ENCODE data around the gene CDH16. TPM values are rescaled to one million over a fixed set of nuclear protein-coding genes. Genes with fewer than 3 reads are reported as not detected.

CDH16 gene
- total RNA-seq, 8 experiments from 2014 or later, result 0.04 to 0.24 (median 0.09) TPM; not detected in 4

DNA sequence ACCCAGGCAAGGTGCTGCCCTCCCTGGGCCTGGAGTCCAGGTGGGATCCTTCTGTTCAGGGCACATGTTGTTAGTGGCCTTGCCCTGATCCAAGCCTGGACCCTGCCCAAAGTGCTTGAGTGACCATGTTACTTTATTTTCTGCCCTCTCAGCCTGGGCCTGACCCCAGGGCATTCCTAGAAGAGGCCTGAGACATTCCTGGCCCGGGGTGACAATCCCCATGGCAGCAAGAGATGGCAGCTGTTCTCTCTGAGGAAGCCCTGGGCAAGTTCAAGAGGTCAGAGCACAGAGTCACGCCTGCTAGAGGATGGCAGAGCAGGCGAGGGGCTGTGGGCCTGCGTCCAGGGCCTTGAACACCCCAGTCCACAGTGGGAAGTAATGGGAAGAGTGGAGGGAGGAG is 5.0 kb downstream of the CDH16 start:
- ATAC-seq (replicated peaks in 6 of 8), result no peak
- no peak overlapping the region for H3K27ac ChIP-seq
- in situ Hi-C loops (cut with MboI; ENCODE audit: low pct_unique_long_range_greater_than_20kb in 2 of 9, low sequenced_read_pairs in 9 of 9, unreplicated experiment in 9 of 9), result no loop called here
- WGBS, 10 experiments, result 37 to 63% (median 46%) methylated on average over 2 to 3 of the region's 4 CpGs; no CpG with 5 or more reads in 7 of the 10 experiments
- H3K4me1 ChIP-seq (replicated peaks in 1 of 2), result peaks cover 0 to 4% of the 10 kb centered on the region in 2 donors
- H3K4me3 ChIP-seq, result no peak overlapping the region

DNA sequence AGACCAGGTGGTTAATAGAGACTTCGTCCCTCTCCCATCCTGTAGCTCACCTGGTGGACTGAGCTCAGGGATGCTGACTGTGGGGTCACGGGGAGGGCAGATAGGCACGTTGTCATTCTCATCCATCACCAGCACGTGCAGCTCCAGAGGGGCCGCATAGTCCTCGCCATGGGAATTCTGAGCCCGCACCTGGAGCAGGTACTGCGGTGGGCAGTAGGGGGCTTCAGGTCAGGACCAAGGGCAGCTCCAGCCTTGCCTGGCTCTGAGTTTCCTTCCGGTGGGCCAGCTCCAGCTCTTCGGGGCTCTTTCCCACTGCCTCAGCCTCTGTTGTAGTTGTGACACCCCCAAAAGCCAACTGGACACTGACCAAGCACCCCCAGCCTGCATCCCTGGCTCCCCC is 5.6 kb downstream of the CDH16 start:
- Histone ChIP-seq H3K4me3 (no peak overlapping the region), H3K4me1 (replicated peaks in 1 of 2) (peaks cover 0 to 4% of the 10 kb centered on the region in 2 donors), H3K27ac (no peak overlapping the region)
- in situ Hi-C loops (cut with MboI; ENCODE audit: low pct_unique_long_range_greater_than_20kb in 2 of 9, low sequenced_read_pairs in 9 of 9, unreplicated experiment in 9 of 9), result no loop called here
- 0 to 77% (median 60%) methylated on average over 1 to 7 of the region's 10 CpGs; no CpG with 5 or more reads in 7 of the 10 experiments for WGBS, 10 experiments
- ATAC-seq (replicated peaks in 6 of 8), result no peak

DNA sequence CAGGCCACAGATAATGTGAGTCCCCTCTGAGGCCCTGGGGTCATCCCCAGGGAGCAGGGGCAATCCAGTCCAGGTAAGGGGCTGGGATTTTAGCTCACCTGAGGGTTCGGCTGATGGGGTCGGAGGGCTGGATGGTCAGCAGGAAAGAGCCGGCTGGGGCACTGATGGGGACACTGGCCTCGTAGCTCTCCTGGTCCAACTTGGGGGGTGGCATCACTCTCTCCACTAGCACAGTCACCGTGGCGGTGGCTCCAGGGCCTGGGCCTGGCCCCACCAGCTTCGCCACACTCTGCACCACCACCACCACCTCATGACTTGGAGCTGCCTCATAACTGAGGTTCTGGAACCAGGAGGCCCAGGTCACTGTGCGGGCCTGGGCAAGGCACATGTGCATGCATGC is 6.9 kb downstream of the CDH16 start:
- ATAC-seq (replicated peaks in 6 of 8), result no peak
- in situ Hi-C loops (cut with MboI; ENCODE audit: low pct_unique_long_range_greater_than_20kb in 2 of 9, low sequenced_read_pairs in 9 of 9, unreplicated experiment in 9 of 9), result no loop called here

DNA sequence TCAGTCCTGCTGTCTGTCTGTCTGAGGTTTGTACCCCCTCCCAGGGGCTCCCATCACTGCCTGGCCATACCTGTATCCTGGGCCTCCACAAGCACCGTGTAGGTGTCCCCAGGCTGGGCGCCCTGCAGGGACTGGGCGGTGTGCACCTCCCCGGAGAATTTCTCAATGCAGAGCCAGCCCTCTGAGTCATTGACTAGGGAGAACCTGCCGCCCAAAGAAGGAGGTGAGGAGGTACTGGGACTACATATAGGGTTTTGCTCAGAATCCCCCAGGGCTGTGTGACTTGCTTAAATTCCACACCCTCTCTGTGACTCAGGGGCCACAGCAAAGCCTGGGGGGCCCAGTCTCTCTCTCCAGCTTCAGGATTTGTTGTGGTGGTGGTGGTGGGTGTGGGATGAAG is 7.6 kb downstream of the CDH16 start:
- WGBS, 10 experiments, result 30 to 60% methylated on average over 1 to 4 of the region's 5 CpGs; no CpG with 5 or more reads in 8 of the 10 experiments
- Histone ChIP-seq H3K4me1 (replicated peaks in 1 of 2) (peaks cover 0 to 4% of the 10 kb centered on the region in 2 donors), H3K4me3 (no peak overlapping the region), H3K27ac (no peak overlapping the region)
- peak in 2 of 8 experiments; percentile 81 to 88 for ATAC-seq (replicated peaks in 6 of 8)
- in situ Hi-C loops (cut with MboI; ENCODE audit: low pct_unique_long_range_greater_than_20kb in 2 of 9, low sequenced_read_pairs in 9 of 9, unreplicated experiment in 9 of 9), result no loop called here

More for the DNA sequence above, 6.9 kb downstream of the CDH16 start:
- no peak overlapping the region for H3K27ac ChIP-seq
- 90 to 100% (median 100%) methylated on average over 1 to 2 of the region's 8 CpGs; no CpG with 5 or more reads in 6 of the 10 experiments for WGBS, 10 experiments
- H3K4me3 ChIP-seq, result no peak overlapping the region
- H3K4me1 ChIP-seq (replicated peaks in 1 of 2), result peaks cover 0 to 4% of the 10 kb centered on the region in 2 donors

DNA sequence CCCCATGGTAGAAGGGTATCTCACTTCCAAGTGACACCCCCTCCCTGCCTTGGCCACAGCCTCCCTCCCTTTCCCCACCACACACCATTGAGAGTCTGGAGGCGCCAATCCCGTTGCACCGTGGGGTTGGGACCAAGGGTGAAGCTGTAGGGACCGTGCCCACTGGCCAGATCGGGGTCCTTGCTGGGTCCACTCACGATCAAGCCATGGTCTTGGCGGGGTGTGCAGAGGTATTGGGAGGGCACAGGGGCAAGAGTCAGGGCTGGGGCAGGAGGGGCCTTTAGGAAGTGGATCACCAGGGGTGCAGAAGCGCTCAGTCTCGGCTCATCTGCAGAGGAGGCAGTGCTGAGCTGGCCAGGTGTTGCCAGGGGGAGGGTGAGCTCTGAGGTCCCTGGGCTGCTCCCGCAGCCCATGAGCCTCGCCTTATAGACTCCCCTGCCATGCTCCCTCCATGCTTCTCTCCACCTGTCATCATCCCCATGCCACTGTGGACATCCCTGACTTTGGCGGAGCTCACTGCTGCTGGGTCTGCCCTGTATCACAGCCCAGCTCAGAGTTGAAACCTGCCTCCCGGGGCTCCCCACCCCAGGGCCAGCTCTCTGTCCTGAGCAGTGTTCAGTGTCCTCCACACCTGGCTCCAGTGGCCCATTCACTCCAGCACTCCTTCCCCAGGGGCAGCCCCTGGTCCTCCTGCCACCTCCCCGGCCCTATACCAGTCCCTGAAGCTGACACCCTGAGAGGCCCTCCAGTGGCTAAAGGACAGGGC is 8.3 kb downstream of the CDH16 start:
- Histone ChIP-seq H3K4me1 (replicated peaks in 1 of 2) (peaks cover 2 to 12% of the 10 kb centered on the region in 2 donors), H3K27ac (no peak overlapping the region), H3K4me3 (no peak overlapping the region)
- peak in 3 of 8 experiments; percentile 5 to 6 (median 6) for ATAC-seq (replicated peaks in 6 of 8)
- in situ Hi-C loops (cut with MboI; ENCODE audit: low pct_unique_long_range_greater_than_20kb in 2 of 9, low sequenced_read_pairs in 9 of 9, unreplicated experiment in 9 of 9), result no loop called here
- WGBS, 10 experiments, result 53 to 83% methylated on average over 1 to 3 of the region's 14 CpGs; no CpG with 5 or more reads in 8 of the 10 experiments

DNA sequence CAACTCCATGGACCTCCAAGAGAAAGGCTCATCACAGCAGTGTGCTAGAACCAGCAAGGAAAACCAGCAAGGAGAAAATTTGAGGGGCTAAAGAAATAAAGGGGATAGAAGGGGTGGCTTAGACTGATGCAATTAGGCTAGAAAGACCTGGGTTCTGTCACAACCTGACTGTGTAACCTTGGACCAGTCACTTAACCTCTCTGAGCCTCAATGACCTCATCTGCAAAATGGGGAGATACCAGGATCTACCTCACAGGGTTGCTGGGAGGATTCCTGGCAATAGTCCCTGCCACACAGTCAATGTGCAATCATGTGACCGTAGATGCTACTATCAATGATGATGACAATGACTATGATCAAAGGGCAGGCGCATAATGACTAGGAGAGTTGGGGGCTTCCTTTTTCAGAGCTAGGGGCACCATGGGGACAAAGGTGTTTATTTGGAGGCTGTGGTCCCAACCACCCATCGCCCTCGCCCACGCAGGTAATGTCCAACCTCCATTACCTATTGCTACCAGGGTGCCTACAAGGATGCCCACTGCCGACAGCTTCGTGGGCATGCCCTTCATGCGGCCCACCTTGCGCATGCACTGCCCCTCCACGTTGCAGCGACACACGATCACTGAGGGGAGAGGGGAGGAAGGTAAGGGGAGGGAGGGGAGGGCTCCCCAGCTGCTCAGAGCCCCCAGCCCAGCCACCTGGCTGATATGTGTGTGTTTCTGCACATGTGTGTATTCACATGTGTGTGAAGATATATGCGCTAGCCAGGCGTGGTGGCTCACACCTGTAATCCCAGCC is 9.7 kb downstream of the CDH16 start:
- in situ Hi-C loops (cut with MboI; ENCODE audit: low pct_unique_long_range_greater_than_20kb in 2 of 9, low sequenced_read_pairs in 9 of 9, unreplicated experiment in 9 of 9), result no loop called here
- 20 to 100% (median 76%) methylated on average over 1 to 2 of the region's 14 CpGs; no CpG with 5 or more reads in 4 of the 10 experiments for WGBS, 10 experiments
- Histone ChIP-seq H3K4me3 (no peak overlapping the region), H3K27ac (no peak overlapping the region), H3K4me1 (replicated peaks in 1 of 2) (peaks cover 2 to 19% of the 10 kb centered on the region in 2 donors)
- ATAC-seq (replicated peaks in 6 of 8), result no peak

DNA sequence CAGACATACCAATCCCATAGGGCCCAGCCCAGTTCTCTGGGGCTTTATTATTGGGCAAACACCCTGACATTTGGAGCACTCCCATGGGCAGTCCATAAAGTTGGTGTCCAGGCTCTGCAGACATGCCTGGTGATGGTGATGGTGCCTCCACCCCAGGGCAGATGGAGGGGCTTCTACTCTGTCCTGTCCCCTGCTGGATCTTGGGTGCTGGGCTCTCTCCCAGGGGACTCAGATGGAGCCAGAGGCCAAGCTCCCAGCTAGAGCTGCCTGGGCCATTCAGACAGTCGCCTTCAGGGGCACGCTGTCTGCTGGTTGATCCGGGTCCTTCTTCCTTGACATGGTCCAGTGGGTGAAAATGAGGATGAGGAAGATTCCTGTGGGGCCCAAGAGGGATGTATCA is 10.6 kb downstream of the CDH16 start:
- in situ Hi-C loops (cut with MboI; ENCODE audit: low pct_unique_long_range_greater_than_20kb in 2 of 9, low sequenced_read_pairs in 9 of 9, unreplicated experiment in 9 of 9), result no loop called here
- H3K27ac ChIP-seq, result no peak overlapping the region

DNA sequence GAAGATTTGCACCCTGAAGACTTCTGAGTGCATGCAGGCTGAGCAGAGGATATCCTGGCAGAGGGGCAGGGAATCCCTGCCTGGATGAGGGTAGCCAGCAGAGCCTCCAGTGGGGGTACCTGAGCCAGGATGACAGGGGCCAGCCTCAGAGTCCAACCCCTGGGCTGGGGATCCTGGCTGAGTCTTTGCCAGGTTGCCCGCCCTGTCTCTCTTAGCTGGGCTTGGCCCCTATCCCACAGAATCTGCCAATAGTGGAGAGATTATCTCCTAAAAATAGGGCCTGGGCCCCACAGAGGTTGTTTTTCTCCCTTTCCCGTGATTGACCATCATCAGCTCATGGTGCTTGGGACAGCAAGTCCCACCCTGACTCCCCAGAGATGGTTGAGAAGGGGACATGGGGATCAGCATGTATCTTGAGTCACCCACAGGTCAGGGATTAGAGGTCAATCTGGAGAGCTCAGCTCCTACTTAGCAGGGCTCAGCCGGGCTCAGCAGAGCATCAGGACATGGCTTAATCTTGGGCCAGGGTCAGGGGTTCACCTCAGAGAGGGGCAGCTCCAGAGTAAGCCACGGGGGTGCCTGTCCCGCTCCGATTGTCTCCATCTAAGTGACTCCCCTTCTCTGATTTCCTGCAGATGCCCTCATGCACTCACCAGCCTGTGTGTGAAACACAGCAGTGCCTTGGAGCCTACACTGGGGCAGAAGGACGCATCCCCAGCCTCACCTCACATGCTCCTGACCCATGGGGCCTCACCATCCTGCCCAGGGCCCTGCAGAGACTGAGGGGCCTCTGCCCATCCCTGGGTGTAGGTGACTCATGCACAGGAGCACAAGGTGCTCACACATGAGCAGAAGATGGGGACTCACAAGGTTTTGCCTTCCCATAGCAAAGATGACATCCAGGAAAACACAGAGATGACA is 11.5 kb downstream of the CDH16 start:
- in situ Hi-C loops (cut with MboI; ENCODE audit: low pct_unique_long_range_greater_than_20kb in 2 of 9, low sequenced_read_pairs in 9 of 9, unreplicated experiment in 9 of 9), result no loop called here
- WGBS, 10 experiments, result 0 to 60% (median 52%) methylated on average over 1 to 3 of the region's 7 CpGs; no CpG with 5 or more reads in 6 of the 10 experiments
- Histone ChIP-seq H3K4me1 (replicated peaks in 1 of 2) (peaks cover 2 to 15% of the 10 kb centered on the region in 2 donors), H3K4me3 (no peak overlapping the region), H3K27ac (no peak overlapping the region)
- ATAC-seq (replicated peaks in 6 of 8), result no peak

More for the DNA sequence above, 10.6 kb downstream of the CDH16 start:
- H3K4me3 ChIP-seq, result no peak overlapping the region
- WGBS, 10 experiments, result 50% methylated on average over 1 of the region's 3 CpGs; no CpG with 5 or more reads in 9 of the 10 experiments
- peaks cover 2 to 15% of the 10 kb centered on the region in 2 donors for H3K4me1 ChIP-seq (replicated peaks in 1 of 2)
- no peak for ATAC-seq (replicated peaks in 6 of 8)

DNA sequence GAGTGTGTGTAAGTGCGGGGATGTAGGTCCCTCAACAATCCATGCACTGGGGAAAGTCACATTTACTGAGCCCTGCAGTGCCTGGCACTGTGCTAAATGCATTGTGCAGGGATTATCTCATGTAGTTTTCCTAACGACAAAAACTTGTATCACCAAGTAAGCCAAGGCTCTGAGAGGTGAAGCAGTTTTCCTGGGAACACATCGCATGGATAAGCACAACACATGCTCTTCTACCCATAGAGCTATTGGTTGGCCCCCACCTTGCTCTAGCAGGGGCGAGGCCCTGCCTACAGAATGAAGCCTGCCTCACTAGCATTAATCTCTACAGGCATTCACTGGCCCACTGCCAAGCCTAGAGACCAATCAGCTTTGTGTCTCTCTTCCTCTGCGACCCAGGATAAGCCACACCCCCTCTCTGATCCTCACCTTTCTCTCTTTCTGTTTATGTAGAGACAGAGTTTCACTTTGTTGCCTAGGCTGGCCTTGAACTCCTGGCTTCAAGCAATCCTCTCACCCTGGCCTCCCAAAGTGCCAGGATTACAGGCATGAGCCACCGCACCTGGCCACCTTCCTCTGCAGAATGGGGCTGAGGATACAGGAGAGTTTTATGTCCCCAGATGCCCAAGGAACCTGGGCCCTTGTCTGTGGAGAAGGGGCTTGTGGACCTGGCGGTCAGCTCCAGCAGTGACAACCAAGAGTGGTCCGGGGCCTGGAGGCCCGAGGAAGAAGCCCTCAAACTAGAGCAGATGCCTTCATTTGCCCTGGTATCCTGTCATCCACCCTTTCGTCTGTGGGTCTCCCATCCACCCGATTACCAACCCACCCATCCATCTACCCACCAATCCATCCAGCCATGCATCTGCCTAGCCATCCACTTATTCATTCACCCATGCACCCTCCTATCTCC is 12.8 kb downstream of the CDH16 start:
- Histone ChIP-seq H3K4me1 (replicated peaks in 1 of 2) (peaks cover 8 to 22% of the 10 kb centered on the region in 2 donors), H3K27ac (peak overlapping the region in 1 of 2 donors; percentile 20), H3K4me3 (no peak overlapping the region)
- WGBS, 10 experiments, result 40 to 95% (median 65%) methylated on average over 1 to 10 of the region's 11 CpGs; no CpG with 5 or more reads in 2 of the 10 experiments
- peak; percentile 31 to 76 (median 52) for ATAC-seq (replicated peaks in 6 of 8)
- in situ Hi-C loops (cut with MboI; ENCODE audit: low pct_unique_long_range_greater_than_20kb in 2 of 9, low sequenced_read_pairs in 9 of 9, unreplicated experiment in 9 of 9), result no loop called here

DNA sequence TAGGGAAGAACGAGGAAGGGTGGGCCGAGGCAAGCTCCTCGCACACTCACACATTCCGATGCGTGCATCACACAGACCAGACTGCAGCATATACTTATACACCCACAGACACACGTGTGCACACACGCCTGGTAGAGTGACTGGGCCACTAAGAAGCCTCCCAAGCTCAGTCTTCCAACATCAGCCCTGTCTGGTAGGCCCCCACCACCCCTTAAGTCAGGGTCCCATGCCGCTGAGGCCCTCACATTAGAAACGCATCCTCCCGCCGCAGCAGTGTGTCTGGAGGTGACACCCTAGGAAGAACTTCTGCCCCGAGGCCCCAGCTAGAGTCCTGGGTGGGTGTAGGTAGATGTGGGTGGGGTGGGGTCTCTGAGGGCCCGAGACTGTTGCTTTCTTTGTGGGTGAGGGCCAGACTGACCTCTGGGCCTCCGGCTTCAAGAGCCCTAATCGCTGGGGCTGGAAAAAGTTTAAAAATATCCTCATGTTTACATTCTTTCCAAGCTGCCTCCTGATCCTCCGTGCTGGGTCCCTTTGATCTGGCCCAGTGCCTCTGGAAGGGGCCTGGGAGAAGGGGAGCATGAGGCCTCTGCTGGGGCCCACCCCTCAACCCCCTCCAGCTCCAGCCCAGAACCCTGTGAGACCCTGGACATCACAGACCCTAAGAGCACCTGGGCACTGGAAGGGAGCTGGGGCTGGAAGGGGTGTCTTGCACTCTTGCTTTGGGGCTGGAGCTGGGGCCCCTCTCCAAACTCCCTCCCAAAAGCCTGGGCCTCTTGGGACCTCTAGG is 13.6 kb downstream of the CDH16 start:
- Histone ChIP-seq H3K27ac (peak overlapping the region in 1 of 2 donors; percentile 20), H3K4me3 (no peak overlapping the region), H3K4me1 (replicated peaks in 1 of 2) (peaks cover 16 to 30% of the 10 kb centered on the region in 2 donors)
- 0 to 20% (median 20%) methylated on average over 1 of the region's 16 CpGs; no CpG with 5 or more reads in 7 of the 10 experiments for whole genome bisulfite sequencing, 10 experiments
- no peak for ATAC-seq (replicated peaks in 6 of 8)
- in situ Hi-C loops (cut with MboI; ENCODE audit: low pct_unique_long_range_greater_than_20kb in 2 of 9, low sequenced_read_pairs in 9 of 9, unreplicated experiment in 9 of 9), result no loop called here

DNA sequence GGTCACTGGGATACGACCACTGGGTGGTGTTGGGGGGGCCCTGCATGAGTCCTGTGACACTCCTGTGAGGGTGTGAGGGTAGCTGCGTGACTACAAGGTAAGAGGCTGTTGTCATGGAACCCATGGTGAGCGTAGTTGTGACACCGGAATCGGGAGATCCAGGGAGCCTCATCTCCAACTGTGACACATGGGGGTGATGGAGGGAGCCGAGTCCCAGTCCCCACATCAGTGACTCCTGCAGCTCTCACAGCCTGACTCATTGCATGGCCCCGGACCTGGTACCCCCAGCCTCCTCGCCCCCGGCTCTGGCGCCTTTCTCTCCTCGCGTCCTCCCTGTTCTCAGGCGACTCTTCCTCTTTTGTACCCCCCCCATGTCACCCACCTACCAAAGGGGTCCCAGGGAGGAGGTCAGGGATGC is 14.2 kb downstream of the CDH16 start:
- no peak for ATAC-seq (replicated peaks in 6 of 8)
- WGBS, 10 experiments, result 67 to 90% (median 71%) methylated on average over 1 to 2 of the region's 13 CpGs; no CpG with 5 or more reads in 7 of the 10 experiments
- peaks cover 22 to 36% of the 10 kb centered on the region in 2 donors for H3K4me1 ChIP-seq (replicated peaks in 1 of 2)
- no peak overlapping the region for H3K27ac ChIP-seq
- no peak overlapping the region for H3K4me3 ChIP-seq
- in situ Hi-C loops (cut with MboI; ENCODE audit: low pct_unique_long_range_greater_than_20kb in 2 of 9, low sequenced_read_pairs in 9 of 9, unreplicated experiment in 9 of 9), result no loop called here
